Upper lobe of left lung (tissue), 6 donors: Measurements from ENCODE around the gene TBR1. TPM values are rescaled to one million over a fixed set of nuclear protein-coding genes. Genes with fewer than 3 reads are reported as not detected.

Source experiments
- ATAC-seq, 2 donors: fragments of 200-7000 bp; cut with Tn5 transposase; one replicate each; pipeline ENCODE4 v1.9.1; 2022; ENCODE audit warnings: mild to moderate bottlenecking in 2 of 2, moderate library complexity in 2 of 2; ENCODE audit not compliant: low FRiP score in 2 of 2
- DNase-seq, 2 donors: peaks; one replicate each; pipeline ENCODE4 v3.0.0-alpha.2; 2019 to 2020
- H3K27ac ChIP-seq, 4 donors: fragments of 200-600 bp; sonication (generic); one replicate each; pipeline ENCODE4 v1.5.1; 2016 to 2019
- H3K27me3 ChIP-seq, 4 donors: fragments of 200-600 bp; sonication (generic); one replicate each; pipeline ENCODE4 v1.5.1; 2017 to 2019
- H3K36me3 ChIP-seq, 4 donors: fragments of 200-600 bp; sonication (generic); one replicate each; pipeline ENCODE4 v1.5.1; 2016 to 2019
- H3K4me1 ChIP-seq, 4 donors: fragments of 200-600 bp; sonication (generic); one replicate each; pipeline ENCODE4 v1.5.1; 2018 to 2019
- H3K4me3 ChIP-seq, 4 donors: fragments of 200-600 bp; sonication (generic); one replicate each; pipeline ENCODE4 v1.5.1; 2017 to 2019; ENCODE audit warnings: mild to moderate bottlenecking in 2 of 4, moderate library complexity in 1 of 4
- H3K9me3 ChIP-seq, 4 donors: fragments of 200-600 bp; sonication (generic); one replicate each; pipeline ENCODE4 v1.5.1; 2018 to 2019
- CTCF ChIP-seq, 6 experiments: fragments of 450-650 bp in 4 of 6; fragments of 200-600 bp in 2 of 6; sonication (generic) in 2 of 6; IDR thresholded peaks; one replicate each; pipeline ENCODE4 v1.5.1; 2016 to 2019; ENCODE audit warnings: antibody characterized with exemption in 6 of 6
- EP300 ChIP-seq, 4 donors: sonication (generic); formaldehyde crosslinking; IDR thresholded peaks; one replicate each; pipeline ENCODE4 v1.5.1; 2017; ENCODE audit warnings: antibody characterized with exemption in 4 of 4, control low read depth in 2 of 4
- POLR2A ChIP-seq, 4 donors: fragments of 450-650 bp; IDR thresholded peaks; one replicate each; pipeline ENCODE4 v1.5.1; 2016 to 2017; ENCODE audit warnings: antibody characterized with exemption in 4 of 4, mild to moderate bottlenecking in 2 of 4
- POLR2AphosphoS5 ChIP-seq, 2 donors: sonication (generic); formaldehyde crosslinking; IDR thresholded peaks; one replicate each; pipeline ENCODE4 v1.5.1; 2017; ENCODE audit warnings: antibody characterized with exemption in 2 of 2
- WGBS, 2 donors: methylation state at CpG; one replicate each; pipeline ENCODE4 v1.1.5; 2017 to 2018; 5-methylcytosine and 5-hydroxymethylcytosine counted together
- total RNA-seq, 6 donors: library from RNA; depleted of rRNA in 4 of 6; stranded (reverse); fragments of >200 nt in 4 of 6; gene quantifications; one replicate each; pipeline versions ENCODE4 v1.1.0 to v1.2.1, GENCODE V29; 2016 to 2021
- donor health status: DM: no; HTN: no; CAD: no; lungs with moderate emphysema.
- donor health status: DM: no; HTN: yes; CAD: no; lungs with severe emphysema.

Gene TBR1
- total RNA-seq, result not detected

DNA sequence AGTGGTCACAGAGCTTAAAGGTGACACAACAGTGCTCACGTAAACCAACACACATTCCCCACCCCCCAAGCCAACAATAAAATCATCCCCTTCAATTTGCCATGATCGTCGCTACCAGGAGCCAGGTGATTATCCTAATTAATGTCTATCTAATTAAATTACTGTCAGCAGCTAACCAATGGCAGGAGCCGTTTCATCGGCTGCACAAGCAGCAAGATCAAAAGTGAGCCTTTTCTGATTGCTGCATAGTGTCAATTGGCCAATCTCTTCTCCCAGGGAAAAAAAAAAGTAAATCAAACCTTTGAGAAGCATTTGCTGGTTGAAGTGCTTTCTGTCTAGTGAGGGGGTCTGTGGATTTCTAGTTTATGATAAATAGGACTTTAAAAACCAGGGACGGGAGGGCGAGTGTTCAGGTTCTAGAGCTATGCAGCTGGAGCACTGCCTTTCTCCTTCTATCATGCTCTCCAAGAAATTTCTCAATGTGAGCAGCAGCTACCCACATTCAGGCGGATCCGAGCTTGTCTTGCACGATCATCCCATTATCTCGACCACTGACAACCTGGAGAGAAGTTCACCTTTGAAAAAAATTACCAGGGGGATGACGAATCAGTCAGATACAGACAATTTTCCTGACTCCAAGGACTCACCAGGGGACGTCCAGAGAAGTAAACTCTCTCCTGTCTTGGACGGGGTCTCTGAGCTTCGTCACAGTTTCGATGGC lies at the start of gene TBR1:
Gene TBR1, plus strand, starts transcription at position 311 of the 721 bp plus-strand sequence. Its CDS starts 114 bp downstream, at position 425.
- H3K27ac ChIP-seq, result no peak within 1 kb of the TSS
- ATAC-seq, result no peak
- H3K9me3 ChIP-seq, result no peaks in the 10 kb centered on the region
- WGBS, 2 donors, result 7 to 8% methylated on average over 16 of the region's 16 CpGs
- H3K27me3 ChIP-seq, result peaks cover 0 to 51% (median 29%) of the 10 kb centered on the region in 4 donors
- H3K36me3 ChIP-seq, result peaks cover 0 to 3% (median 0%) of the 10 kb centered on the region in 4 donors
- peak within 1 kb of the TSS in 2 of 4 donors; percentile 46 to 51 for H3K4me3 ChIP-seq
- peaks cover 38 to 54% (median 40%) of the 10 kb centered on the region in 4 donors for H3K4me1 ChIP-seq
- DNase-seq, result no peak
- no peak for TF ChIP-seq POLR2AphosphoS5 (IDR thresholded peaks at IDR 0.05)
- no peak for TF ChIP-seq POLR2A (IDR thresholded peaks at IDR 0.05)
- TF ChIP-seq CTCF (IDR thresholded peaks at IDR 0.05), result no peak

GRCh38 chr2:161367675-161368074 lies 48.4 kb upstream of the TBR1 start:
- H3K4me3 ChIP-seq, result no peak overlapping the region
- no peak for ATAC-seq

GRCh38 chr2:161369311-161369710 lies 46.8 kb upstream of the TBR1 start:
- 76% methylated on average over 2 of the region's 2 CpGs for WGBS, 2 donors
- DNase-seq, result no peak

More at GRCh38 chr2:161367675-161368074, 48.4 kb upstream of the TBR1 start:
- 88 to 93% methylated on average over 3 of the region's 3 CpGs for WGBS, 2 donors
- peaks cover 0 to 29% (median 0%) of the 10 kb centered on the region in 4 donors for H3K36me3 ChIP-seq
- no peaks in the 10 kb centered on the region for H3K27me3 ChIP-seq
- H3K9me3 ChIP-seq, result peaks cover 0 to 6% (median 5%) of the 10 kb centered on the region in 4 donors
- no peak for DNase-seq
- TF ChIP-seq EP300 (IDR thresholded peaks at IDR 0.05) (no peak), CTCF (IDR thresholded peaks at IDR 0.05) (no peak), POLR2A (IDR thresholded peaks at IDR 0.05) (no peak), POLR2AphosphoS5 (IDR thresholded peaks at IDR 0.05) (no peak)
- no peak overlapping the region for H3K27ac ChIP-seq
- no peaks in the 10 kb centered on the region for H3K4me1 ChIP-seq

GRCh38 chr2:161370981-161371380 lies 45.1 kb upstream of the TBR1 start:
- Histone ChIP-seq H3K4me3 (no peak overlapping the region), H3K9me3 (no peaks in the 10 kb centered on the region), H3K27me3 (no peaks in the 10 kb centered on the region), H3K36me3 (peaks cover 0 to 29% (median 0%) of the 10 kb centered on the region in 4 donors), H3K4me1 (no peaks in the 10 kb centered on the region), H3K27ac (no peak overlapping the region)
- ATAC-seq (no peak), DNase-seq (no peak)
- WGBS, 2 donors, result 78 to 87% methylated on average over 3 of the region's 3 CpGs
- TF ChIP-seq EP300 (IDR thresholded peaks at IDR 0.05) (no peak), CTCF (IDR thresholded peaks at IDR 0.05) (no peak), POLR2AphosphoS5 (IDR thresholded peaks at IDR 0.05) (no peak), POLR2A (IDR thresholded peaks at IDR 0.05) (no peak)

More at GRCh38 chr2:161369311-161369710, 46.8 kb upstream of the TBR1 start:
- Histone ChIP-seq H3K27ac (no peak overlapping the region), H3K36me3 (peaks cover 0 to 29% (median 0%) of the 10 kb centered on the region in 4 donors), H3K9me3 (no peaks in the 10 kb centered on the region), H3K4me1 (no peaks in the 10 kb centered on the region), H3K4me3 (no peak overlapping the region), H3K27me3 (no peaks in the 10 kb centered on the region)
- TF ChIP-seq EP300 (IDR thresholded peaks at IDR 0.05) (no peak), POLR2A (IDR thresholded peaks at IDR 0.05) (no peak), POLR2AphosphoS5 (IDR thresholded peaks at IDR 0.05) (no peak), CTCF (IDR thresholded peaks at IDR 0.05) (no peak)
- no peak for ATAC-seq
